HFF-Myc (cell line): Measurements from ENCODE around the gene GADD45B.

Source experiments
- DNase-seq: peaks from one replicate; pipeline ENCODE4 v3.0.0-alpha.2; 2011; ENCODE audit warnings: low read depth; ENCODE audit errors: extremely low read depth
- H3K4me3 ChIP-seq: replicated peaks from 2 replicates; pipeline ENCODE4 v1.5.1; 2011; ENCODE audit warnings: low read depth, mild to moderate bottlenecking, control low read depth, low read length
- CTCF ChIP-seq: IDR thresholded peaks from 2 replicates; pipeline ENCODE4 v1.5.1; 2012; ENCODE audit warnings: mild to moderate bottlenecking, low read depth, low read length, control low read depth; ENCODE audit errors: missing control alignments

Gene GADD45B

GRCh38 chr19:2509096-2509495, 33.2 kb downstream of the GADD45B start:
- no peak overlapping the region for H3K4me3 ChIP-seq
- no peak for DNase-seq
- TF ChIP-seq CTCF = no peak

- TF ChIP-seq CTCF = no peak
- no peak for DNase-seq
Measured at GRCh38 chr19:2511570-2511969, 35.6 kb downstream of the GADD45B start.

GRCh38 chr19:2511991-2512390, 36.1 kb downstream of the GADD45B start:
- no peak for DNase-seq
- no peak for TF ChIP-seq CTCF
- H3K4me3 ChIP-seq = no peak overlapping the region

More at GRCh38 chr19:2511570-2511969, 35.6 kb downstream of the GADD45B start:
- no peak overlapping the region for H3K4me3 ChIP-seq

GRCh38 chr19:2512523-2513431, 36.9 kb downstream of the GADD45B start:
- DNase-seq = no peak
- no peak for TF ChIP-seq CTCF
- H3K4me3 ChIP-seq = no peak overlapping the region

GRCh38 chr19:2514981-2515518, 39.1 kb downstream of the GADD45B start:
- DNase-seq = no peak
- no peak for TF ChIP-seq CTCF
- no peak overlapping the region for H3K4me3 ChIP-seq

GRCh38 chr19:2516727-2517126, 40.8 kb downstream of the GADD45B start:
- H3K4me3 ChIP-seq = no peak overlapping the region
- TF ChIP-seq CTCF = no peak
- no peak for DNase-seq
